ENCODE data around the gene PTPRN2. TPM values are rescaled to one million over a fixed set of nuclear protein-coding genes. Genes with fewer than 3 reads are reported as not detected.

The PTPRN2 gene
- total and polyA plus RNA-seq, 9 of the 15 experiments (the other 6 are each of a cell fraction or from before 2014, with no cell fraction given) = not detected

DNA sequence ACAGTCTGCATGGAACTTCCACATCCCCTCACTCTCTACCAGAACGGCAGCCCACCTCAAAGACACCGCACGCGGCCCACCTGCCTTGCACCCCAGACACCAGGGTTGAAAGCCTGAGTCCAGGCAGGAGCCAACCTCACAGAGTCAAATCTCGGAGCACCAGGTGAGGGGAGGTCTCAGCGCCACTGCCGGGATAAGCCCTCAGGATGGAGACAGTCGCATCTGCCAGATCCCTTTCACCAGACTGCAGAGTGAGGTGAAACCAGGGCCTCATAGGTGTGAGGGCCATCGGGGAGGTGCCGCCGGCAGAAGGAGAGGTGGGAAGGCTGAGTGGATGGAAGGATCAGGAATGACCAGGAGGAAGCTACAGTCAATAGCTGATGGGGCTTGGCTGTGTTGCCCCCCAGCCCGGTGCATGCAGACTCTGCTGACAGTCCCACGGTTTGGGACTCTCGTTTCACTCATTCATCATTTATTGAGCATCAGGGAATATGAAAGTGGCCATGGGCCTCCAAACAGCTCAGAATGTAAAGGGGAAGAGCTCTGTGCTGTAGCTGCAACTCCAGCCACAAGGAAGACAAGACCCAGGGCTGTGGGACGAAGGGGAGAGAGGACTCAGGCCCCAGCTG lies 315.0 kb downstream of the PTPRN2 start:
- in situ Hi-C loops (cut with MboI) = no loop called here
- no peak for FAIRE-seq
- POLR2A ChIA-PET = no interaction called here

More for the DNA sequence above, 315.0 kb downstream of the PTPRN2 start:
- H3K9me1 ChIP-seq (ENCODE audit: control insufficient read depth, insufficient read depth, low read length) = no peaks in the 10 kb centered on the region
- BruUV-seq (replicated peaks) = no TSS peak
- intact Hi-C loops (cut with micrococcal nuclease) = no loop called here
- ATAC-seq = no peak
- no peaks in the 10 kb centered on the region for H3K79me2 ChIP-seq (ENCODE audit: control insufficient read depth, insufficient read depth, low read length)
- CTCF ChIA-PET (ENCODE audit: low intra/inter-chr PET ratio) = no interaction called here
- TF ChIP-seq, protein P1, sequence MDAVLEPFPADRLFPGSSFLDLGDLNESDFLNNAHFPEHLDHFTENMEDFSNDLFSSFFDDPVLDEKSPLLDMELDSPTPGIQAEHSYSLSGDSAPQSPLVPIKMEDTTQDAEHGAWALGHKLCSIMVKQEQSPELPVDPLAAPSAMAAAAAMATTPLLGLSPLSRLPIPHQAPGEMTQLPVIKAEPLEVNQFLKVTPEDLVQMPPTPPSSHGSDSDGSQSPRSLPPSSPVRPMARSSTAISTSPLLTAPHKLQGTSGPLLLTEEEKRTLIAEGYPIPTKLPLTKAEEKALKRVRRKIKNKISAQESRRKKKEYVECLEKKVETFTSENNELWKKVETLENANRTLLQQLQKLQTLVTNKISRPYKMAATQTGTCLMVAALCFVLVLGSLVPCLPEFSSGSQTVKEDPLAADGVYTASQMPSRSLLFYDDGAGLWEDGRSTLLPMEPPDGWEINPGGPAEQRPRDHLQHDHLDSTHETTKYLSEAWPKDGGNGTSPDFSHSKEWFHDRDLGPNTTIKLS (IDR thresholded peaks at IDR 0.05; ENCODE audit: borderline replicate concordance, low read depth) = no peak
- no peak for TF ChIP-seq RBM15 (IDR thresholded peaks at IDR 0.05; ENCODE audit: insufficient read depth, low read length)
- no peak for TF ChIP-seq RUNX1 (IDR thresholded peaks at IDR 0.05; ENCODE audit: low read depth)
- no peak for TF ChIP-seq CEBPB (tag; IDR thresholded peaks at IDR 0.05)
- no peak for TF ChIP-seq TARDBP (IDR thresholded peaks at IDR 0.05)
- no peak for TF ChIP-seq NCOA2 (IDR thresholded peaks at IDR 0.05; ENCODE audit: partially characterized antibody in 2 of 2)
- TF ChIP-seq, protein P2, sequence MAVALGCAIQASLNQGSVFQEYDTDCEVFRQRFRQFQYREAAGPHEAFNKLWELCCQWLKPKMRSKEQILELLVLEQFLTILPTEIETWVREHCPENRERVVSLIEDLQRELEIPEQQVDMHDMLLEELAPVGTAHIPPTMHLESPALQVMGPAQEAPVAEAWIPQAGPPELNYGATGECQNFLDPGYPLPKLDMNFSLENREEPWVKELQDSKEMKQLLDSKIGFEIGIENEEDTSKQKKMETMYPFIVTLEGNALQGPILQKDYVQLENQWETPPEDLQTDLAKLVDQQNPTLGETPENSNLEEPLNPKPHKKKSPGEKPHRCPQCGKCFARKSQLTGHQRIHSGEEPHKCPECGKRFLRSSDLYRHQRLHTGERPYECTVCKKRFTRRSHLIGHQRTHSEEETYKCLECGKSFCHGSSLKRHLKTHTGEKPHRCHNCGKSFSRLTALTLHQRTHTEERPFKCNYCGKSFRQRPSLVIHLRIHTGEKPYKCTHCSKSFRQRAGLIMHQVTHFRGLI (CRISPR knock-in tag; IDR thresholded peaks at IDR 0.05) = no peak
- TF ChIP-seq XRCC4 (IDR thresholded peaks at IDR 0.05; ENCODE audit: extremely low read depth, insufficient read depth, insufficient read length) = no peak
- TF ChIP-seq NFRKB (IDR thresholded peaks at IDR 0.05; ENCODE audit: low read depth) = no peak
- TF ChIP-seq U2AF2 (optimal IDR thresholded peaks at IDR 0.05; ENCODE audit: low read depth, low read length) = no peak
- TF ChIP-seq SMARCC2 (IDR thresholded peaks at IDR 0.05; ENCODE audit: low read depth) = no peak
- no peak for TF ChIP-seq HLTF (IDR thresholded peaks at IDR 0.05)
- no peak for TF ChIP-seq MEF2D (tag; conservative IDR thresholded peaks at IDR 0.05; ENCODE audit: low read depth)
- no peak overlapping the region for H3K4me3 ChIP-seq
- WGBS (ENCODE audit: insufficient coverage, low coverage, missing lambda C conversion rate) = 2% methylated on average over 15 of the region's 15 CpGs
- 0 out of 2 replicates have a peak, but pooled peaks cover 6% of the 10 kb centered on the region for H4K20me1 ChIP-seq (replicated peaks; ENCODE audit: control insufficient read depth, insufficient read depth, low read length)
- no peak overlapping the region for H3K9ac ChIP-seq (ENCODE audit: insufficient read depth in 1 of 2, low read depth in 2 of 2, low read length in 2 of 2)
- H3K9me3 ChIP-seq (replicated peaks; ENCODE audit: control insufficient read depth, insufficient read depth, low read depth, low read length) = no peaks in the 10 kb centered on the region
- no peak overlapping the region for H2AFZ ChIP-seq (ENCODE audit: low read depth, low read length)
- DNase-seq (ENCODE audit: extremely low read depth in 1 of 4, low spot score in 3 of 4) = no peak
- no peak overlapping the region for H3K27ac ChIP-seq (ENCODE audit: extremely low read depth, low read depth, low read length)
- H3K36me3 ChIP-seq (ENCODE audit: control insufficient read depth, insufficient read depth, low read length) = no peaks in the 10 kb centered on the region
- H3K4me1 ChIP-seq (replicated peaks in 1 of 2; ENCODE audit: control insufficient read depth in 2 of 2, insufficient read depth in 2 of 2, low read length in 2 of 2) = peaks cover 0 to 10% of the 10 kb centered on the region in 2 experiments; a peak in 2 of 5 replicates
- peaks cover 46 to 78% of the 10 kb centered on the region in 2 experiments for H3K27me3 ChIP-seq (ENCODE audit: control insufficient read depth in 2 of 2, insufficient read depth in 2 of 2, low read length in 2 of 2)
- H3K4me2 ChIP-seq (ENCODE audit: insufficient read depth, low read length) = no peak overlapping the region
